HepG2 (cell line): ENCODE data around the gene MAPK6. TPM values are rescaled to one million over a fixed set of nuclear protein-coding genes. Genes with fewer than 3 reads are reported as not detected.

Experiments used
- BRF2 ChIP-seq: sonication (generic); formaldehyde crosslinking; IDR thresholded peaks from 2 replicates; pipeline ENCODE4 v1.8.1; 2022; ENCODE audit warnings: mild to moderate bottlenecking, missing genetic modification reagents
- ELF3 ChIP-seq: IDR thresholded peaks from 2 replicates; pipeline ENCODE4 v1.6.1; 2016; ENCODE audit warnings: missing genetic modification reagents, missing compliant biosample characterization
- HNF1A ChIP-seq, 2 experiments: sonication (generic) in 1 of 2; formaldehyde crosslinking in 1 of 2; IDR thresholded peaks; 2 replicates each; pipeline versions ENCODE4 v1.4.0 to v1.6.1; 2016 to 2020; ENCODE audit warnings: borderline replicate concordance in 1 of 2, low read depth in 1 of 2, mild to moderate bottlenecking in 1 of 2, missing genetic modification reagents in 1 of 2
- KLF15 ChIP-seq: sonication (generic); formaldehyde crosslinking; IDR thresholded peaks from 2 replicates; pipeline ENCODE4 v1.8.1; 2023; ENCODE audit warnings: borderline replicate concordance, mild to moderate bottlenecking, inconsistent platforms, missing genetic modification reagents, mixed read lengths
- NCOA2 ChIP-seq: sonication (generic); formaldehyde crosslinking; IDR thresholded peaks from 2 replicates; pipeline ENCODE4 v1.8.0; 2022; ENCODE audit warnings: inconsistent platforms
- NONO ChIP-seq, 2 experiments: fragments of 450-650 bp in 1 of 2; sonication (generic) in 1 of 2; formaldehyde crosslinking in 1 of 2; IDR thresholded peaks in 1 of 2; conservative IDR thresholded peaks in 1 of 2; 2 replicates each; pipeline versions ENCODE4 v1.6.1 to v1.8.0; 2017 to 2022; ENCODE audit warnings: mild to moderate bottlenecking in 1 of 2, missing genetic modification reagents in 1 of 2, moderate library complexity in 1 of 2
- PBX3 ChIP-seq: sonication (generic); formaldehyde crosslinking; IDR thresholded peaks from 2 replicates; pipeline ENCODE4 v1.8.1; 2023; ENCODE audit warnings: missing genetic modification reagents, inconsistent platforms, borderline replicate concordance
- SP5 ChIP-seq: IDR thresholded peaks from 2 replicates; pipeline ENCODE4 v1.6.1; 2016; ENCODE audit warnings: low read depth, borderline replicate concordance
- TBX2 ChIP-seq: sonication (generic); formaldehyde crosslinking; IDR thresholded peaks from 2 replicates; pipeline ENCODE4 v1.5.0; 2020; ENCODE audit warnings: missing genetic modification reagents, mild to moderate bottlenecking, borderline replicate concordance
- TMF1 ChIP-seq: sonication (generic); formaldehyde crosslinking; IDR thresholded peaks from 2 replicates; pipeline ENCODE4 v1.8.1; 2022; ENCODE audit warnings: low read depth, missing genetic modification reagents
- ZBTB25 ChIP-seq: IDR thresholded peaks from 2 replicates; pipeline ENCODE4 v1.6.1; 2018; ENCODE audit warnings: missing genetic modification reagents
- ZNF235 ChIP-seq: sonication (generic); formaldehyde crosslinking; IDR thresholded peaks from 2 replicates; pipeline ENCODE4 v1.8.1; 2023; ENCODE audit warnings: mild to moderate bottlenecking, missing genetic modification reagents, borderline replicate concordance
- ZNF567 ChIP-seq: sonication (generic); formaldehyde crosslinking; IDR thresholded peaks from 2 replicates; pipeline ENCODE4 v1.8.1; 2023; ENCODE audit warnings: mild to moderate bottlenecking, missing genetic modification reagents, borderline replicate concordance
- ZNF704 ChIP-seq: sonication (generic); formaldehyde crosslinking; IDR thresholded peaks from 2 replicates; pipeline ENCODE4 v1.8.1; 2023; ENCODE audit warnings: mild to moderate bottlenecking, inconsistent platforms, moderate library complexity, missing genetic modification reagents, borderline replicate concordance
- ZXDC ChIP-seq: sonication (generic); formaldehyde crosslinking; IDR thresholded peaks from 2 replicates; pipeline ENCODE4 v1.5.0; 2020; ENCODE audit warnings: mild to moderate bottlenecking, missing genetic modification reagents
- polyA plus RNA-seq, 8 experiments: library from polyadenylated mRNA; depleted of rRNA in 3 of 8; stranded (reverse) in 7 of 8; unstranded in 1 of 8; fragments of >200 nt; fragmentation: Illumina TruSeq in 4 of 8; extraction: Trizol in 4 of 8; gene quantifications; 2 replicates each; pipeline versions ENCODE4 v1.2.1 to v1.2.3, GENCODE V29; 2011 to 2016; ENCODE audit warnings: low read depth in 4 of 8, missing spikeins in 1 of 8, mixed read lengths in 1 of 8; ENCODE audit not compliant: insufficient read depth in 1 of 8
- total RNA-seq, 5 experiments: library from RNA; depleted of rRNA; stranded (reverse); fragments of >200 nt; fragmentation: Illumina TruSeq; extraction: Trizol; gene quantifications; 2 replicates each; pipeline ENCODE4 v1.2.3, GENCODE V29; 2016; ENCODE audit warnings: low read depth in 1 of 5

Gene MAPK6
- total and polyA plus RNA-seq, 2 of the 13 experiments (the other 11 are each of a cell fraction or from before 2014, with no cell fraction given) = 89.5 to 99.7 TPM

- TF ChIP-seq BRF2 (CRISPR knock-in tag) (no peak), ELF3 (CRISPR knock-in tag) (no peak), SP5 (CRISPR knock-in tag) (no peak), HNF1A (IDR thresholded peaks at IDR 0.05; ENCODE audit: low read depth) (no peak), HNF1A (CRISPR knock-in tag; IDR thresholded peaks at IDR 0.05; ENCODE audit: borderline replicate concordance) (no peak), ZNF235 (CRISPR knock-in tag) (no peak), ZXDC (CRISPR knock-in tag) (no peak), NONO (IDR thresholded peaks at IDR 0.05) (no peak), NONO (CRISPR knock-in tag; conservative IDR thresholded peaks at IDR 0.05) (no peak), TMF1 (no peak), ZBTB25 (CRISPR knock-in tag) (no peak), ZNF567 (no peak), NCOA2 (CRISPR knock-in tag) (peak; percentile 82), PBX3 (no peak), TBX2 (CRISPR knock-in tag) (peak; percentile 19; the same call in 1 of the 2 replicates), KLF15 (CRISPR knock-in tag) (no peak), ZNF704 (CRISPR knock-in tag) (0 out of 2 replicates have a peak, but pooled peaks have one; percentile 47)
Observed at GRCh38 chr15:52078197-52078875, 59.3 kb downstream of the MAPK6 start (continued).
